GM19467 (cell line): ENCODE data around the gene SDF4.

Source experiments
- ATAC-seq: cut with Tn5 transposase; IDR thresholded peaks from one replicate; pipeline ENCODE4 v1.9.1; 2021; ENCODE audit warnings: mild to moderate bottlenecking, moderate library complexity; ENCODE audit not compliant: unreplicated experiment

The SDF4 gene, protein sequence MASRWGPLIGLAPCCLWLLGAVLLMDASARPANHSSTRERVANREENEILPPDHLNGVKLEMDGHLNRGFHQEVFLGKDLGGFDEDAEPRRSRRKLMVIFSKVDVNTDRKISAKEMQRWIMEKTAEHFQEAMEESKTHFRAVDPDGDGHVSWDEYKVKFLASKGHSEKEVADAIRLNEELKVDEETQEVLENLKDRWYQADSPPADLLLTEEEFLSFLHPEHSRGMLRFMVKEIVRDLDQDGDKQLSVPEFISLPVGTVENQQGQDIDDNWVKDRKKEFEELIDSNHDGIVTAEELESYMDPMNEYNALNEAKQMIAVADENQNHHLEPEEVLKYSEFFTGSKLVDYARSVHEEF

DNA sequence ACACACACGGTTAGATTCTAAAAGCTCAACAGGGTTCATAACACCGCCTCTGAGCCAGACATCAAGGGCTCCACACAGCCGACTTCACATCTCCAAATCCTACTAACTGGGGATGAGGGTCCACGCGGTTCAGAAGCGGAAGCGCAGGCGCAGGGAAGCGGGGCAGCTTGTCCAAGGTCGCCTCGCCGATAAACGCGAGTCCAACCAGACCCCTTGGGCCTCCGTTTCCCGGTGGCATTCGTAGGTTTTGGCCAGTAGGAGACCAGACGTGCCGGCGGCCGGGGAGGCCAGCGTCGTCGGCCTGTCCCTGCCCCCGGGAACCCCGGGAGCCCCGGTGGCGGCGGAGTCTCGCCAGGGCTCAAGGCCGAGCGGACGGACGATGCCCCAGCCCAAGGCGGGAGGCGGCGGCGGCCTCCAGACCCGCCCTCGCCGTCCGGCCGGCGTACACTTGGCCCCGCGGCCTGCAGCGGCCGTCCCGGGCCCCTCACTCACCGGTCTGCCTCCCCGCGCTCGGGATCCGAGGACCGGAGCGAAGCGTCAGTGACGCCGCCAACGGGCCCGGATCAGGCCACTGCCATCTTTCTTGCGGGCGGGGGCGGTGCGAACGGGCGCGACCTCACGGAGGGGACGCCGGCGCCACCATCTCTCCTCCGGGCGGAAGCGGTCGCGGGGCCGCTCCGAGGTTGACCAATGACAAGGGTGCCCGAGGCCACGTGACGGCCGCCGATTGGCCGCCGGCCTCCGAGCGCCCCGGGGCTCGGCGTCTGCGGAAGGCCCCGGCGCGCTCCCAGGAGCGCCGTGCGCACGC, at the start of gene SDF4:
Gene SDF4 (minus strand): TSS at position 602 of the 808 bp plus-strand sequence. CDS start 3,229 bp downstream, outside the sequence.
- ATAC-seq = peak; percentile 88

DNA sequence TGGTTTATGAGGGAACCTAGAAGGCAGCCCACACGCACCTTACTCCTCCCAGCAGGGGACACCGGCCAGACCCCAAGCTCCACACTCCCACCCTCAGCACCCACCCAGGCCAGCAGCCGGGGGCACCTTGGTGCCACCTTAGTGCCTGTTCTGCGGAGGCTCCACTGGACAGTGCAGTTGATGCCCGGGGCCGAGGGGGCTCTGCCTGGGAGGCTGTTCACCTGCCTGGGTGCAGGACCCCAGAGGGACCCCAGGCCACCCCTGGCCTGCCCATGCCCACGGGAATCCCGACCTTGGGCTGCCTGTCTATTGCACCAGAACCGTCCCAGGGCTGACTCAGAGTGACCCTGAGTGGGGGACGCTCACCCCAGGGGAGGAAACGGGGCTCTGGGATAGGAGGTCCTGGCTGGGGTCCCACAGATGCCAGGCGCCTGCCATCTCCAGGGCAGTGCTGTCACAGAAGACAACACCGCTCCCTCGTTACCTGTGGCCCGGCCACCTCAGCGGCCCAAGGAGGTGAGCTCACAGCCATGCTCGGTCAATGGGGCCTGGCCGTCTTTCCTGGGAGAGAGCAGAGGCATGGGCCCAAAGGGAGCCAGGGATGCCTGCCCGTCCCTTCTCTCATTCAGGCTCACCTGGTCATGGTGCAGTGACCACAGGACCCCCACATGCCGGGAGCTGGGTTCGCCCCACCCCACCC, 49.1 kb upstream of the SDF4 start:
- ATAC-seq = no peak

DNA sequence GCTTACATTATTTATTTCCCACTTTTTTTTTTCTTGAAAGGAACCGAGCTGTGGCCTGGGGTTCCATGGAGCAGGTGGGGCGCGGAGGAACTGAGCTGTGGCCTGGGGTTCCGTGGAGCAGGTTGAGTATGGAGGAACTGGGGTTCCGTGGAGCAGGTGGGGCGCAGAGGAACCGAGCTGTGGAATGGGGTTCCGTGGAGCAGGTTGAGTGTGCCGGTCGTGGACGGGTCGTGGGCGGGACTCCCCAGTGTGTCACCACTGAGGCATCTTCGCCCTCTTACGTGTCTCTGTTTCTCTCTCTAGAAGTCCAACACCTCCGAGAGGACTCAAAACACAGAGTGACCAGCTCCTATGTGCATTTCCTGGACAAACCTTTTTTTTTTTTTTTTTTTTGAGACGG, 47.2 kb upstream of the SDF4 start:
- no peak for ATAC-seq

DNA sequence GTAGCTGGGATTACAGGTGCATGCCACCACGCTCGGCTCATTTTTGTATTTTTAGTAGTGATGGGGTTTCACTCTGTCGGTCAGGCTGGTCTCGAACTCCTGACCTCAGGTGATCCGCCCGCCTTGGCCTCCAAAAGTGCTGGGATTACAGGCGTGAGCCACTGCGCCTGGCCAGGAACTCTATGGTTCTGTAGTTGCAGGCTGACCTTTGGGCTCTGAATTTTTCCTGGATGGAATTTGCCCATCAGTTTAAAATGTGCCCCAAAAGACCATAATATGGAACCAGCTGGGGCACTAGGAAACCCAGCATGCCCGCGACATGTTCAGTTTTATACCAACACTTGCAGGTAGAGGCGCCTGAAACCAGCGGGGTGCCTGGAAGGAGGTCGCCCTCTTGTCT, 46.8 kb upstream of the SDF4 start:
- ATAC-seq = no peak

DNA sequence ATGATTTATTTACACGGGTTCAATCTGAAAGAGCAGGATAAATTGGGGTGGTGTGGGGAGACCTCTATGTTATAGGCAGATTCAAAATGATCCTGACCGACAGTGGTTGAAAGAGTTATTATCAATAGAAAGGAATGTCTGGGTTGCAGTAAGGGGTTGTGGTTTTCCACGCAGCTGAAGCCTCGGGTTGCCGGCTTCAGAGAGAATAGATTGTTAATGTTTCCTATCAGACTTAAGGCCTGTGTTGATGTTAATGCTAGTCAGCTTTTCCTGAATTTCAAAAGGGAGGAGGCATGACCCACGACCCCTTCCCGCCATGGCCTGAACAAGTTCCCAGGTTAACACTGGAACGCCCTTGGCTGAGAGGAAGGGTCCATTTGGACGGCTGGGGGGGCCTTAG, 44.0 kb upstream of the SDF4 start:
- ATAC-seq = no peak

DNA sequence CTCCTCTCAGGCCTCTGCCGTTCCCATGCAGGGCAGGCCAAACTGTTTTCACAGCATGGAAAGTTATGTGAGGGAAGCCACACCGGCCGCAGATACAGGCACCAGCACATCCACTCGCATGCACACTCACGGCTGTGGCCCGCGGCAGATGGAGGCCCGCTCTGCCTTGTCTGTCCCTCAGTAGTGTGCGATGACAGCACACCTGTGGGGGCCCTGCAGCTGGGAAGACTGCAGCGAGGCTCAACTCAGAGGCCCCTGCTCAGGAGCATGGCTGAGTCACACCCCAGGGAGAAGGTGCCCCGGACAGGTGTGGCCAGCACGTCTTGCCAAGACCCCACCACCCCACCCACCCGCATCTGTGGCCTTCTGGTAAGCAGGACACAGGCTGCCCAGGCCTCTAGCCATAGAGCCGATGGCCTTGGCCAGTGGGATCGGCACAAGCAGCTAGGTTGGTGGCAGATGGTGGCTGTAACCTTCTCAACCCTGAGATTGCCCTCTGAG, 43.2 kb upstream of the SDF4 start:
- ATAC-seq = no peak

DNA sequence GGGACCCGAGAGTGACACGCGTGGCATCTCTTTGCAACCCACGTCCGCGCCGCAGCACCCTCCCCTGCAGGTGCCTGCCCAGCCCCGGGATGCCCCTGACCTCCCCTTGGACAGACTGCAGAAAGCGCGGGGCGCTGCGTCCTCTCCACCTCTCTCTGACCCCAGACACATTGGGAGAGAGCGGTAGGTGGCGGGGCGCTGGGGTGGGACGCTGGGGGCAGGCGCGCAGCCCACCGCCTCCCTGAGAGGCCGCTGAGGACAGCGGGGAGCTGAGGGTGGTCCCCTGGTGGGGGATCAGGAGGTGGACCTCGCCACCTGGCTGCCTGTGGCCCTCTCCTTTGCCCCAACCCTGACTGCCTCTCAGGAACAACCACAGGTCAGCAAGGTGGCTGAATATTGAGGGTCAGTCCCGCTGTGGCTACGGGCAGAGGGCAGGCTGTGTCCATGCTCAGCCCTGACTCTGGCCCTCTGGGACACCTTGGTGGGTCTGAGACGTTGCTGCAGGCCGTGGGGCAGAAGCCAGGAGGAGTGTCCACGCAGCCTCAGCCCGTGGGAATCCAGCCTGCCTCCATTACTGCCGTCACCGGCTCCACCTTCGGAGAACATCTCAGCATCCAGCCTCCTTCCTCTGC, 42.6 kb upstream of the SDF4 start:
- peak; percentile 8 for ATAC-seq

DNA sequence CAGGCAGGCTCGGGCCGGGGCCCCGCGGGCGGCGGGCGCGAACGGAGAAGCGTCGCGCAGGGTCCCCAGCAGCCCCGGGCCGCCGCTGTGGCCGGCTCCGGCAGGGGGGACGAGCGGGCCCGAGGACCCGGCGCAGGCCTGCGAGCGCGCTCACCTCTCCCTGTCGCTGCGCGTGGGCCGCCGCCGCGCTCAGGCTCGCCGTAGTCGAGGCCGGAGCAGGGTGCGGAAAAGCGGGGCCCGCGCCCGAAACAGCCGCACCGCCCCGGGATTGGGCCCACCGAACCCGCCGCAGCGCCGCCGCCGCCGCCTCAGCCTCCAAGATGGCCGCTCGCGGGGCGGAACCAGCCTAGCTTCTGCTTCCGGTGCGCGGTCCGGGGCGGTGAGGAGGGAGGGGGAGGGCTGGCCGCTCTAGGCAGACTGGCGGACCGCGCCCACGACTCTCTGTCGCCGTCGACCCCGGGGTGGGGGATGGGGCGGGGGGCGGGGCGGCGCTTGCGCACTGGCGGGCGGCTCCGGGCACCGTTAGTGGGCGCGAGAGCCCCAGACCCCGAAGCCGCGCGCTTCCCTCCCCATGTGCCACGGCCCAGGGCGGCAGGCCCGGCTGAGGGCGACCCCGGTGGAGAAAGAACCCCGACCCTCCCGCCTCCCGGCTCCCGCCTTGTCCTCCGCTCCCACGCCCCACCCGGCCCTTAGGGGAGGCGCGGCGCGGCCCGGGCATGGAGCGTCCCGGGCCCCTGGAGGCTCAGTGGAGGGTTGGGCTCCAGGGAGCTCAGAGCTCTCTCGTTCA, 41.9 kb upstream of the SDF4 start, which contains the start of gene UBE2J2:
Gene UBE2J2 (minus strand): TSS at position 343 of the 787 bp plus-strand sequence. CDS start 5,862 bp downstream, outside the sequence.
- ATAC-seq = peak; percentile 76

DNA sequence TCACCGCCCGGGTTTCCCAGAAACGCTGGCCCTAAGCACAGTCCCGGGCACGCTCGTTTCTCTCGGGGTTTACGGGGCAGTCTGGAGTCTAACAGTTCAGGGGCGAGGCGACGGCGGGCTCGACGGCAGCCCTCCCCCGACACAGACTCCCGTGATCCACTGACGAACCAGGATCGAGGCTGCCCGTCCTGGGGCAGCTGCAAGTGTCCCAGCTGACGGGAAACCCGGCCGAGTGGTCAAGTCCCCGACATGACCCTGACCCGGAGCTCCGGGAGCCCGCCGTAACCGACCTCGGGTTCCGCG, 41.4 kb upstream of the SDF4 start:
- no peak for ATAC-seq

DNA sequence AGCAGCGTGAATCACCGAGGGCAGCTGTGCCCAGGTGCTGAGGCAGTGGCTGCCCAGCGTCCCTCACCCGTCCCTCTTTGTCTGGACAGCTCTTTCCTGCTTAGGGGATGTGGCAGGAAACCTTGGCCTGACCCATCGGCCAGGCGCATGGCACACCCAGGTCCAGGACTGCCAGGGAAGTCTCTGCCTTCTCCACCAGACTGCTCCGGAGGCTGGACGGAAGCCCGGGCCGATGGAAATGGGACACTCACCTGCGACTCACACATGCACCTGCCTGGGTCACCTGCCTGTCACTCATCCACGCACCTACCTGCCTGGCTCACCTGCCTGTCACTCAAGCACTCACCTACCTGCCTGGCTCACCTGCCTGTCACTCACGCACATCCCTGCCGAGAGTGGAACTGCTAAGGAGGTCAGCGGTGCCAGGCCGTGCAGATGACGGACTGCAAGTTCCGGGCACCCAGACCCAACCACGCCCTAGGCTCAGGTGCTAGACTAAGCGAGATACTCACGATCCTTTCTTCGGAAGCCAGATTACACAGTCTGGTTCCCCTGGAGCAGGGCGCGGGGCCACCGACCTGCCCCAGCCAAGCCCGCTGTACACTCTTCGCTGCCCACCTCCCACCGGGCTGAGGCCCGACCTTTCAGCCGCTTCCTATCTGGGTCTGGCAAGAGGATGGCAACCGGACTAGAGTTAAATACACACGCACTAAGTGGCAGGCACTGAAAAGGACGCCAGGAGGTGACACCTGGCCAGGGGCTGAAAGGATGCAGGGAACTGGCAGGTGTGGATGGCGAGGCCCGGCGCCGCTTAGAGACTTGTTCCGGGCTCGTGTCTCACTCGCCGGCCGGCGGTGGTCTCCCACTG, 40.8 kb upstream of the SDF4 start:
- no peak for ATAC-seq

DNA sequence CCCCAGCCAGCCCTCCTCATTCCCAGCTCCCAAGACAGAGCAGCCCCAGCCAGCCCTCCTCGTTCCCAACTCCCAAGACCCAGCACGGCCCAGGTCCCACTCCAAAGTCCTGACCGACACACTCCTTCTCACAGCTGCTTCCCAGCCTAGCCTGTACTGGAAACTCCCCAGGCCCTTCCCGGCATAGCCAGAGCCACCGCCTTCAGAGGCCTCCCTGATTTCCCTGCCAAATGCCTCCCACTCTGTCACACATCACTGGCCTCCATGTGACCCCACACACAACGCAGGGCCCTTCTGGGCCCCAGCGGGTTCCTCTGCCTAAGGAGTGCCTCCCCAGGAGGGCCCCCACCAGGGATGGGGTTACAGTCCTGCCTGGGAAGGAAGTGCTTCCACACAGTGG, 39.0 kb upstream of the SDF4 start:
- no peak for ATAC-seq

DNA sequence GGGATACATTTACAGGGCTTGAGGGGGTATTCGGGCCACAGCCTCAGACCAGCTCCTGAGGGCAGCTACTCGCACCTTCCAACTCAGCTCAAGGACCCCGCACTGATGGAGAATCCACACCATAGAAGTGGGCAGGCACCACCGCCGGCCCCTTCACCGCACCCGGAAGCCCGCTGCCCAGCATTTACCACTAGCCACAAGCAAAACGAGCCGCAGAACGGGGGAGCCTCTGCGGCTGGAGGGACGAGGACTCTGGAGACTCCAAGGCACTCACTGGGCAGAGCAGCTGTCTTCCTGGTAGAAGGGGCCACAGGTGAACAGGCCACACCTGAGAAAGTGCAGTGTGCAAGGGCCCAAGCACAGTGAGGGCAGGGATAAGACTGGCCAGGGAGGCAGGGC, 36.5 kb upstream of the SDF4 start:
- ATAC-seq = no peak

DNA sequence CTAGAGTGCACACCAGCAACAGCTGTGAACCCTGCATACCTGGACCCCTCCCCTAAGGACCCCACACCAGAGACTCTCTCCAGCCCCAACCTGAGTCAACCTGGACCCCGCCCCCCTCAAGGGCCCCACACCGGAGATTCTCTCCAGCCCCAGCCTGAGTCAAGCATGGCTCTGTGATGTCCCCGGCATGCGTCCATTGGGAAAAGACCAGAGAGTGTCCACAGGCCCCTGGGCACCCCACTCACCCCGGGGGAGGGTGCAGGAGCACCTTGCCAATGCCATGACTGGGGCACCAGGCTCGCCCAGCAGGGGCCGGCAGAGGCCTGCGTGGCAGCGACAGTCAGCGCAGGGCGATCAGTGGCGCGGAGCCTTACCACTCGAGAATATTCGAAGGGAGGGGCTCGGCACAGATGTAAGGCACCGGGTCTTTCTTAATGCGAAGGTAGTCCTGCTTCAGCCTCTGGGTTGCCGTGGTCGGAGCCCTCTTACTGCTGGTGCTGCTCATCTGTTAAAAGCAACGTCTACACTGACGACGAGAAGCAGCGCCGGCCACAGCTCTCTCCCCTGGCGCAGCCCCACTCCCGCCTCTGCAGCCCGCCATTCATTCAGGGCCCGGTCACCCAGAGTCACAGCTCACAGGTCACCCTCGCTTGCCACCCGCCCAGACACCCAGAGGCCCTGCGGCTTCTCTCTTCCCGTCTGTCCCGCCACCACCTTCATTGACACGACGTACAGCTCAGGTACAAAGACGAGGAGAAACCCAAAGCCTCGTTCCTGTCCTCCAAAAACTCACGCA, 35.9 kb upstream of the SDF4 start:
- no peak for ATAC-seq

DNA sequence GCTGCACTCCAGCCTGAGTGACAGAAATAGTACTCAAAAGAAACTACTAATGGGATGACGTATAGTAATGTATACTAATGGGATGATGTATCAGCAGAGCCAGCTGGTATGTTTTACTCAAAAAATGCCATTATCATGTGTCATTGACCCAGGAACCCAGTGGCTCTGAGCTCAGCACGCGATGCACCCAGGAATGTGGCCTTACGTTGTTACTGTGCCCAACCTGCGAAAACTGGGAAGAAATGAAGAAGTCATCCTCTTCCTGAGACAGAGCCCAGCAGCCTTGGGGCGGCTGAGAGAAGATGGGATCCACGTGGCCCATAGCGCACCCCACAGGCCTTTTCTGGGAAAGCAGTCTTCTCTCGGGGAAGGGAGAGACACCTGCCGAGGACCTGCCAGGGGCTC, 33.1 kb upstream of the SDF4 start:
- ATAC-seq = no peak

DNA sequence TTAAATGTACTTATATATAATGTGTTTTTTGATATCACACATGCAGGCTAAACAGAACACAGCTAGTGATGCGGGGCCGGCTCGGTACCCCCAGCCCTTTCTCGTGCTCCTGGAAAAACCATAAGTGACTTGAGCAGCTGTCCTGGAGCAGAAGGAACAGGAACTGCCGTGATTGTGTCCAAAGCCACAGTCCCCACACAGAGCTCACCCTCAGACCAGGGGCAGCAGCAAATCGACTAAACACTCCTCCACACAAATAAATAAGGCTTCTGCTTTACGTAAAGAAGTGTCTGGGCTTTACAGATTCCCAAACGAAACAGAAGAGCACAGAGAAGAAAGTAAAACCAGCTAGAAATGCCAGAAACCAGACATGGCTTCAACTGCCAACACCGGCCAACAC, 32.2 kb upstream of the SDF4 start:
- ATAC-seq = no peak

DNA sequence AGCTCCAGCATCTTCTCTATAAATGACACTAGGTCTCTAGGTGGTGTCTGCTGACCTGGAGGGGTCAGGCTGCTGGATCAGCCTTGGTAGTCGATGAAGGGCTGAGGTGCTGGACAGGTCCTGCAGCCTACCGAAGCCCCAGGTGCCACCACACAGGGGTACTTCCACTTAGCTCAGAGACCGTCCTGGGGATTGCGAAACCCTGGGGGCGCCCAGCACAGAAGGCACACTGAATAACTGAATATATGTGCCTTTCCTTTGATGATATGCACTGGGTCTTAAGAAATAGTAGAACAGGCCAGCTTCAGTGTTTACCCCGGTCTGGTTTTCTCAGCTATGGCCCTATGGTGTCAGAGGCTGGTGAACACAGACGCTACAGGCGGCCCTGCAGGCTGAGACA, 31.0 kb upstream of the SDF4 start:
- no peak for ATAC-seq

DNA sequence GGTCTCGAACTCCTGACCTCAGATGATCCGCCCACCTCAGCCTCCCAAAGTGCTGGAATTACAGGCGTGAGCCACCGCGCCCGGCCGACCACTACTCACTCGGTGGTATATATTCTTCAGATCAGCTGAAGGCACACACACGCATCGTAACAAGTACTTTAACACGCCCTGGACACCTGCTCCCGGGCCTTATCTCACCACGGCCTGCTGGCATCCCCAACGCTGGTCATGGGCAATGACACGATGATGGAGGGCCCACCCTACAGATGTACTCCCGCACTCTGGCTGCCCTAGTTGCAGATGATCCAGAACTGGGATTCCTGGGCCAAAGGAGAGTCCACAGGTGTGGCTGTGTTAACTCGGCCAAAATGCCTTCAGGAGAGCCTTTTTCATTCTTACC, 30.3 kb upstream of the SDF4 start:
- ATAC-seq = no peak

DNA sequence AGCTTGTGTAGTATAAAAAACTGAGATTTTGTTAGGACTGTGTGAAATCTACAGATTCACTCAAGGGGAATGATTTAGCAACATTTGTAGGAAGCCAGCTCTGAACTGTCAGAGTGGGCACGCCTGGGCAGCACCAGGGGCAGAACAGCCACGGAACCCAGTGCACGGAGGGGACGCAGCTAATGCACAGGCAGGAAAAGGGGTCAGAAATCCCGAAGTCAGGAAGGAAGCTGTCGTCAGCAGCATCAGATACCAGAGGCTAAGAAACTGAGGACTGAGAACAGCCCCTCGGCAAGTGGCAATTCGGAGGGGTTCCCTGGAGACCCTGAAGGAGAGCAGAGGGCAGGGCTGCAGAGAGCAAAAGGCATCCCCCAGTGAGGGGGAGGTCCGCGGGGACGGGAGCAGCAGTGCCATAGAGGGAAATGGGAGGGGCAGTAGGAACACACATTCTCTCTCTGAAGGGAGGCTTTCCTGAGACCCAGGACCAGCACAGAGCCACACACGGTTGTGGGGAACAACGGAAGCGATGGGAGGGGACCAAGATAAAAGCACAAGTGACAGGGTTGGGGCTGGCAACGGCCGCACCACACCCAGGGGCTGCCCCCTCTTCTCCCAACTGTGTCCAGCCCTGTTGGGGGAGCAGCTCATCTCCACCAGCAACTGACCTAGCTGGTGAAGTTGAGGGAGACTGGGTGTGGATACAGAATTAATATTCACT, 29.2 kb upstream of the SDF4 start:
- ATAC-seq = no peak
